ENCODE data around the gene COMP. TPM values are rescaled to one million over a fixed set of nuclear protein-coding genes. Genes with fewer than 3 reads are reported as not detected.

The COMP gene
- total RNA-seq, 1 donor from 2014 or later = 0.12 TPM

DNA sequence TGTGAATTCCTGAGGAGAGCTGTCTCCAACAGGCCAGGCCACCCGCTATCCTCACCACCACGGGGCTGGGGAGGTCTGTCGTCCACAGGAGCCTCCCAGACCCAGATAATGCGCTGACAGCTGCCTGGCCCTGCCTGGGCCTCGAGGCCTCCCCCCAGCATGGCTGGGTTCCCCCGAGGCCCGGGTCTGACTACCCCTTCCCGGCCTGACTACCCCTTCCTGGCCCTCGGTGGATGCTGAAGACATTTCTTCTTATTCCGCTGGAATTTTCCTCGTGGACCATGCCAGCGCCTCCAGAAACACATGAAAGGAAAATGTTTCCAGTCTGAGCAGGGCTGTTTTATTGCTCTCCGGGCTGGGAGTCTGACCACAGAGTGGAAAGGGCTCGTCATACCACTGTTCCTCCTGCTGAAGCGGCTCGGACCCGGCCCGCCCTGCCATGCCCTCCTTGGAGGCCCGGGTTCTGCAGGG, 16.8 kb upstream of the COMP start:
- TF ChIP-seq, protein P1, sequence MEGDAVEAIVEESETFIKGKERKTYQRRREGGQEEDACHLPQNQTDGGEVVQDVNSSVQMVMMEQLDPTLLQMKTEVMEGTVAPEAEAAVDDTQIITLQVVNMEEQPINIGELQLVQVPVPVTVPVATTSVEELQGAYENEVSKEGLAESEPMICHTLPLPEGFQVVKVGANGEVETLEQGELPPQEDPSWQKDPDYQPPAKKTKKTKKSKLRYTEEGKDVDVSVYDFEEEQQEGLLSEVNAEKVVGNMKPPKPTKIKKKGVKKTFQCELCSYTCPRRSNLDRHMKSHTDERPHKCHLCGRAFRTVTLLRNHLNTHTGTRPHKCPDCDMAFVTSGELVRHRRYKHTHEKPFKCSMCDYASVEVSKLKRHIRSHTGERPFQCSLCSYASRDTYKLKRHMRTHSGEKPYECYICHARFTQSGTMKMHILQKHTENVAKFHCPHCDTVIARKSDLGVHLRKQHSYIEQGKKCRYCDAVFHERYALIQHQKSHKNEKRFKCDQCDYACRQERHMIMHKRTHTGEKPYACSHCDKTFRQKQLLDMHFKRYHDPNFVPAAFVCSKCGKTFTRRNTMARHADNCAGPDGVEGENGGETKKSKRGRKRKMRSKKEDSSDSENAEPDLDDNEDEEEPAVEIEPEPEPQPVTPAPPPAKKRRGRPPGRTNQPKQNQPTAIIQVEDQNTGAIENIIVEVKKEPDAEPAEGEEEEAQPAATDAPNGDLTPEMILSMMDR (conservative IDR thresholded peaks at IDR 0.05) = no peak
- no peak for DNase-seq (ENCODE audit: extremely low spot score, unreplicated experiment)
- Mint-ChIP-seq H3K27ac (no peak overlapping the region), H3K27me3 (peaks cover 3% of the 10 kb centered on the region), H3K4me1 (ENCODE audit: unreplicated experiment) (no peaks in the 10 kb centered on the region), H3K36me3 (no peaks in the 10 kb centered on the region), H3K4me3 (no peak overlapping the region), H3K9me3 (no peaks in the 10 kb centered on the region)

DNA sequence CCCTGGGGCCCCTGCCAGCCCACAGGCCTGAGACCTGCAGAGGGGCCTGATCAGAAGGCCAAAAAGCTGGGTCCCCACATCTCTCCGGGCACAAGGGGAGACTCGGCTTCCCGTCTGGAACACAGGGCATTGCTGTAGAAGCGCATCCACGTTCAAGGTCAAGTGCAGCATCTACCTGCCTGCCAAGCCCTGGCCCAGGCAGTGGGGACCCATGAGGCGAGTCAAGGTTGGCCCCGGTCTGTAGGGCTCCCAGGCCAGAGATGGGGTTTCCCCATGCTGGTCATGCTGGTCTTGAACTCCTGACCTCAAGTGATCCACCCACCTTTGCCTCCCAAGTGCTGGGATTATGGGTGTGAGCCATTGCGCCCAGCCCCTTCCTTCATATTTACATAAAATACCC, 13.5 kb upstream of the COMP start:
- TF ChIP-seq, protein P1 (conservative IDR thresholded peaks at IDR 0.05) = no peak
- Mint-ChIP-seq H3K27me3 (peaks cover 6% of the 10 kb centered on the region), H3K9me3 (no peaks in the 10 kb centered on the region), H3K4me1 (ENCODE audit: unreplicated experiment) (no peaks in the 10 kb centered on the region), H3K4me3 (no peak overlapping the region), H3K27ac (no peak overlapping the region), H3K36me3 (no peaks in the 10 kb centered on the region)
- DNase-seq (ENCODE audit: extremely low spot score, unreplicated experiment) = no peak

DNA sequence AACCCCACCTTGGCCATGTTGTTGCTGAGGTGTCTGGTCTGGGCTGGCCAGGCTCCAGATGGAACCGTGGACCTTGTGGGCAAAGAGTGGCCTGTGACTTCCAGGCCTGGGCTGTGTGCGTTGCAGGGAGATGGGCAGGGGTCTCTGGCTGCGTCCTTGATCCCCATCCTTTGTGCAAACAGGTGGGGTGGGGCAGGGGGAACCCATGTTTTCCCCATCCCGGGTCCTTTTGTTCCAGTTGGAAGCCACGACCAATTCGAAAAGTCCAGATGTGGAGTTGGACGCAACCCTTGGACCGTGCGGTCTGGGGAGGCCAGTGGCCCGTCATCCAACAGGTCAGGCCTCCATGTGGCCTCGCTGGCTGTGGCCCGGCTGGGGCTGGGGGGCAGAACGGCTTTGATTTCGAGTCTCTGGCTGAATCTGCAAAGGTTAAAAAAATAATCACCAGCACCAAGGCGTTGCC, 13.1 kb upstream of the COMP start:
- no peak for DNase-seq (ENCODE audit: extremely low spot score, unreplicated experiment)
- H3K27me3 Mint-ChIP-seq = peaks cover 3% of the 10 kb centered on the region
- no peaks in the 10 kb centered on the region for H3K4me1 Mint-ChIP-seq (ENCODE audit: unreplicated experiment)
- TF ChIP-seq, protein P1 (conservative IDR thresholded peaks at IDR 0.05) = no peak
- H3K27ac Mint-ChIP-seq = no peak overlapping the region
- no peak overlapping the region for H3K4me3 Mint-ChIP-seq
- H3K36me3 Mint-ChIP-seq = no peaks in the 10 kb centered on the region
- no peaks in the 10 kb centered on the region for H3K9me3 Mint-ChIP-seq

DNA sequence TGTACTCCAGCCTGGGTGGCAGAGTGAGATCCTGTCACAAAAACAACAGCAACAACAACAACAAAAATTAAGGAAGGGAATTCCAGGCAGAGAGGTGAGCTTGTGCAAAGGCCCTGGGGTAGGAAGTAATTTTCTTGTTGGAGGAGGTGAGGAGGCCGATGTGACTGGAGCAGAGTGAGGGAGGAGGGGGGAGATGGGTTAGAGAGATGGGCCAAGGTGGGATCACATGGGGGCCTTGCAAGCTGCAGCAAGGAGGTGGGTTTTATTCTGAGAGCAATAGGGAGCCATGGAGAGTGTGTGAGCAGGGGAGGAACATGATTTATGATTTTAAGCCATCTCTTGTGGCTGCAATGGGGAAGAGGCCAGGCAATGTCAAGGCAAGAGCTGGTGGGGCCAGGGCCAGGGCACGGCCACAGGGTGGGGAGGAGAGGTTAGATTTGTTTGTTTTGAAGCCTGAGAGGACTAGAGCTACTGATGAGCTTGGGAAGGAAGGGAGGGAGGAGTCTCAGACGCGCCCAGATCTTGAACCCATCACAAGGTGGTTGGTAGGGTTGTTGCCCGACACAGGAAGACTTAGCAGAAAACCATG, 12.5 kb upstream of the COMP start:
- DNase-seq (ENCODE audit: extremely low spot score, unreplicated experiment) = no peak
- Mint-ChIP-seq H3K4me3 (no peak overlapping the region), H3K27ac (no peak overlapping the region), H3K4me1 (ENCODE audit: unreplicated experiment) (peaks cover 4% of the 10 kb centered on the region), H3K9me3 (no peaks in the 10 kb centered on the region), H3K27me3 (peaks cover 3% of the 10 kb centered on the region), H3K36me3 (no peaks in the 10 kb centered on the region)
- TF ChIP-seq, protein P1 (conservative IDR thresholded peaks at IDR 0.05) = no peak

DNA sequence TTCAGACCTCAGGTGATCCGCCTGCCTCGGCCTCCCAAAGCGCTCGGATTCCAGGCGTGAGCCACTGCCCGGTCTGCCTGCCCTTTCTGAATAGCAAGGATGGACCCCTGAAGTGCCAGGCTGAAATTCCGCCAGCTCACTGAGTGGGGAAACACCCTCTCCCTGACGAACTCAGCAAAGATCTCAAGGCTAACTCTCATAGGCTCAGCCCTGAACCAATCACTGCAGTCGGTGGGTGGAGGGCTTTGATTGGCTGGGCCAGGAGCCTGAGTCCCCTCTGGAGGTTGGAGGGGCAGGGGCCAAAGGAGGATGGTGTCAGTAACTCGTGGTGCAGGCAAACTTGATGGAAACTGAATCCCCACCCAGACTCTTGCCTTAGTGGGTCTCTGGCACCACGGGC, 11.2 kb upstream of the COMP start:
- Mint-ChIP-seq H3K9me3 (no peaks in the 10 kb centered on the region), H3K27me3 (peaks cover 6% of the 10 kb centered on the region), H3K4me1 (ENCODE audit: unreplicated experiment) (peaks cover 4% of the 10 kb centered on the region), H3K27ac (no peak overlapping the region), H3K4me3 (no peak overlapping the region), H3K36me3 (no peaks in the 10 kb centered on the region)
- TF ChIP-seq, protein P1 (conservative IDR thresholded peaks at IDR 0.05) = no peak
- DNase-seq (ENCODE audit: extremely low spot score, unreplicated experiment) = no peak

Data from type B pancreatic cell (in vitro differentiated cells).